IMR-90 (cell line): ENCODE results near the gene PRKAB1. TPM values are rescaled to one million over a fixed set of nuclear protein-coding genes. Genes with fewer than 3 reads are reported as not detected.

ENCODE experiments used
- ATAC-seq: fragments of 200-7000 bp; cut with Tn5 transposase; 2 replicates; pipeline ENCODE4 v1.9.1; 2020; ENCODE audit warnings: low read depth, mild to moderate bottlenecking, moderate library complexity
- BruUV-seq: library from RNA; stranded (reverse); fragments of 400-500 nt; replicated peaks from 2 replicates; lab custom pipeline; 2021; lab: Mats Ljungman, UMichigan
- CTCF ChIA-PET: fragments of 300-600 bp; formaldehyde crosslinking; extraction: SDS; loops from one replicate; lab custom pipeline; 2021; ENCODE audit warnings: antibody characterized with exemption; lab: Yijun Ruan, JAX
- POLR2A ChIA-PET: fragments of 300-600 bp; sonication (Branson Sonifier 250); formaldehyde crosslinking; loops from one replicate; lab custom pipeline; 2022; ENCODE audit warnings: antibody characterized with exemption; ENCODE audit not compliant: unreplicated experiment; lab: Charles Lee
- DNase-seq: peaks from one replicate; pipeline ENCODE4 v3.0.0; 2013
- H2AFZ ChIP-seq: replicated peaks from 2 replicates; pipeline ENCODE3; 2013; ENCODE audit warnings: low read length, mild to moderate bottlenecking; ENCODE audit not compliant: poor library complexity
- H2AK5ac ChIP-seq: 2 replicates; pipeline ENCODE4 v1.6.1; 2013; ENCODE audit warnings: low read depth, low read length, inconsistent platforms
- H2AK9ac ChIP-seq: replicated peaks from 2 replicates; pipeline ENCODE3; 2013; ENCODE audit warnings: mild to moderate bottlenecking, low read depth, low read length, moderate library complexity; ENCODE audit not compliant: poor library complexity
- H2BK120ac ChIP-seq: 2 replicates; pipeline ENCODE4 v1.6.1; 2013; ENCODE audit warnings: low read depth, low read length, inconsistent platforms
- H2BK15ac ChIP-seq: 3 replicates; pipeline ENCODE4 v1.6.1; 2013; ENCODE audit warnings: low read depth, low read length, inconsistent platforms
- H2BK20ac ChIP-seq: 2 replicates; pipeline ENCODE4 v1.6.1; 2013; ENCODE audit warnings: low read depth, mild to moderate bottlenecking, inconsistent platforms, low read length, moderate library complexity
- H2BK5ac ChIP-seq: 2 replicates; pipeline ENCODE4 v1.6.1; 2013; ENCODE audit warnings: mild to moderate bottlenecking, low read depth, low read length, inconsistent platforms; ENCODE audit not compliant: poor library complexity, severe bottlenecking
- H3K14ac ChIP-seq: replicated peaks from 2 replicates; pipeline ENCODE4 v1.6.1; 2013; ENCODE audit warnings: low read depth, low read length, inconsistent platforms
- H3K18ac ChIP-seq: 2 replicates; pipeline ENCODE4 v1.6.1; 2013; ENCODE audit warnings: low read depth, low read length, control low read depth
- H3K23ac ChIP-seq: 2 replicates; pipeline ENCODE4 v1.6.1; 2013; ENCODE audit warnings: low read depth, low read length, inconsistent platforms
- H3K27ac ChIP-seq: 2 replicates; pipeline ENCODE4 v1.5.1; 2013; ENCODE audit warnings: mild to moderate bottlenecking, control low read depth, low read length; ENCODE audit not compliant: insufficient read depth
- H3K27me3 ChIP-seq: 2 replicates; pipeline ENCODE4 v1.6.1; 2013; ENCODE audit warnings: low read length; ENCODE audit not compliant: control insufficient read depth, insufficient read depth
- H3K36me3 ChIP-seq: 2 replicates; pipeline ENCODE4 v1.6.1; 2013; ENCODE audit warnings: low read length, mixed read lengths; ENCODE audit not compliant: control insufficient read depth, insufficient read depth
- H3K4ac ChIP-seq: 2 replicates; pipeline ENCODE4 v1.6.1; 2013; ENCODE audit warnings: low read depth, low read length, inconsistent platforms
- H3K4me1 ChIP-seq: 2 replicates; pipeline ENCODE4 v1.6.1; 2013; ENCODE audit warnings: low read length, mixed read lengths; ENCODE audit not compliant: control insufficient read depth, insufficient read depth
- H3K4me2 ChIP-seq: 2 replicates; pipeline ENCODE4 v1.6.1; 2013; ENCODE audit warnings: low read depth, mild to moderate bottlenecking, control low read depth, low read length, moderate library complexity
- H3K4me3 ChIP-seq: 2 replicates; pipeline ENCODE4 v1.5.1; 2013; ENCODE audit warnings: low read depth, mild to moderate bottlenecking, control low read depth, low read length, moderate library complexity; ENCODE audit not compliant: insufficient read depth
- H3K56ac ChIP-seq: 2 replicates; pipeline ENCODE4 v1.6.1; 2013; ENCODE audit warnings: low read length, inconsistent platforms; ENCODE audit not compliant: insufficient read depth; ENCODE audit errors: extremely low read depth
- H3K79me1 ChIP-seq, 2 experiments: 2 replicates each; pipeline ENCODE4 v1.6.1; 2013; ENCODE audit warnings: low read length in 2 of 2, inconsistent platforms in 1 of 2, low read depth in 1 of 2
- H3K9ac ChIP-seq: 2 replicates; pipeline ENCODE4 v1.6.1; 2013; ENCODE audit warnings: low read depth, low read length, control low read depth
- H3K9me1 ChIP-seq: 2 replicates; pipeline ENCODE4 v1.6.1; 2013; ENCODE audit warnings: low read length, inconsistent platforms; ENCODE audit not compliant: insufficient read depth
- H3K9me3 ChIP-seq: 2 replicates; pipeline ENCODE4 v1.6.1; 2013; ENCODE audit warnings: low read length; ENCODE audit not compliant: control insufficient read depth, insufficient read depth
- H4K20me1 ChIP-seq: 2 replicates; pipeline ENCODE4 v1.6.1; 2013; ENCODE audit warnings: low read length, inconsistent platforms; ENCODE audit not compliant: insufficient read depth
- H4K5ac ChIP-seq: 2 replicates; pipeline ENCODE4 v1.6.1; 2013; ENCODE audit warnings: mild to moderate bottlenecking, low read depth, low read length, control low read depth
- H4K8ac ChIP-seq, 2 experiments: 2 replicates each; pipeline ENCODE4 v1.6.1; 2013; ENCODE audit warnings: low read depth in 2 of 2, low read length in 2 of 2, control low read depth in 1 of 2, inconsistent platforms in 1 of 2
- H4K91ac ChIP-seq: 2 replicates; pipeline ENCODE4 v1.6.1; 2013; ENCODE audit warnings: low read depth, low read length, inconsistent platforms; ENCODE audit not compliant: insufficient read depth
- BHLHE40 ChIP-seq: fragments of 150-350 bp; IDR thresholded peaks from 2 replicates; pipeline ENCODE4 v1.6.1; 2016; ENCODE audit warnings: mild to moderate bottlenecking, low read depth, low read length
- CEBPB ChIP-seq: IDR thresholded peaks from 2 replicates; pipeline ENCODE4 v1.6.1; 2012; ENCODE audit warnings: low read depth, low read length, improper control_type of control experiment
- CHD1 ChIP-seq: IDR thresholded peaks from 2 replicates; pipeline ENCODE4 v1.6.1; 2012; ENCODE audit warnings: low read depth, low read length, improper control_type of control experiment
- MAFK ChIP-seq: IDR thresholded peaks from 2 replicates; pipeline ENCODE4 v1.6.1; 2012; ENCODE audit warnings: low read depth, low read length, improper control_type of control experiment
- MAZ ChIP-seq: IDR thresholded peaks from 2 replicates; pipeline ENCODE4 v1.6.1; 2012; ENCODE audit warnings: low read depth, mild to moderate bottlenecking, low read length, improper control_type of control experiment, moderate library complexity, borderline replicate concordance
- RAD21 ChIP-seq: IDR thresholded peaks from 2 replicates; pipeline ENCODE4 v1.6.1; 2012; ENCODE audit warnings: low read length, improper control_type of control experiment
- RCOR1 ChIP-seq: IDR thresholded peaks from 2 replicates; pipeline ENCODE4 v1.6.1; 2012; ENCODE audit warnings: mild to moderate bottlenecking, low read length, improper control_type of control experiment; ENCODE audit not compliant: insufficient replicate concordance
- USF2 ChIP-seq: fragments of 150-350 bp; IDR thresholded peaks from 2 replicates; pipeline ENCODE4 v1.6.1; 2017; ENCODE audit warnings: mild to moderate bottlenecking, antibody characterized with exemption, low read length, low read depth
- WGBS, 2 experiments: methylation state at CpG; one replicate each; pipeline versions ENCODE4 v1.1.5 to v1.1.7; 2013; ENCODE audit warnings: missing lambda C conversion rate in 2 of 2; ENCODE audit not compliant: insufficient read length in 1 of 2; ENCODE audit errors: extremely low coverage in 2 of 2; 5-methylcytosine and 5-hydroxymethylcytosine counted together
- dilution Hi-C: fragments of 300-500 bp; cut with HindIII; formaldehyde crosslinking; loops from one replicate; pipeline ENCODE4 v1.14.3; 2018; ENCODE audit warnings: low sequenced_read_pairs; ENCODE audit not compliant: unreplicated experiment
- in situ Hi-C: fragments of 300-500 bp; cut with MboI; formaldehyde crosslinking; loops from 3 replicates; pipeline ENCODE4 v1.14.3; 2019; ENCODE audit warnings: low sequenced_read_pairs, inconsistent platforms, mixed read lengths
- intact Hi-C: fragments of 100-400 bp; cut with micrococcal nuclease; formaldehyde crosslinking; loops from 2 replicates; pipeline ENCODE4 v1.10.0; 2022
- microRNA-seq, 2 experiments: library from miRNA; stranded (forward) in 1 of 2; unstranded in 1 of 2; fragments of 10-50 nt in 1 of 2; fragments of <30 nt in 1 of 2; gene quantifications in 1 of 2; microRNA quantifications in 1 of 2; one replicate each; pipeline versions ENCODE3 to v1.1.0; 2013 to 2020; ENCODE audit not compliant: insufficient read depth in 1 of 2, insufficient read length in 1 of 2, unreplicated experiment in 1 of 2
- polyA plus RNA-seq, 3 experiments: library from polyadenylated mRNA; depleted of rRNA; stranded (reverse); fragments of >200 nt; gene quantifications; 2 replicates each; pipeline ENCODE4 v1.2.3, GENCODE V29; 2012; ENCODE audit warnings: low replicate concordance in 1 of 3
- small RNA-seq, 5 experiments: library from RNA; depleted of rRNA; stranded (forward); fragments of <200 nt; gene quantifications; one replicate each; pipeline ENCODE3, GENCODE V24; 2012
- total RNA-seq: library from RNA; depleted of rRNA; stranded (reverse); fragments of >200 nt; gene quantifications from 2 replicates; pipeline ENCODE4 v1.2.3, GENCODE V29; 2012; rRNA removed

Gene PRKAB1
- total and polyA plus RNA-seq, 2 of the 4 experiments (the other 2 are of a cell fraction): 9.7 to 19.3 TPM

- H3K4ac ChIP-seq: no peak overlapping the region
- ChIA-PET POLR2A (no interaction called here), CTCF (no interaction called here)
- H3K14ac ChIP-seq: no peak overlapping the region
- no peak overlapping the region for H3K4me2 ChIP-seq
- dilution Hi-C loops (no loop called here), intact Hi-C loops (no loop called here), in situ Hi-C loops (no loop called here)
- no peak overlapping the region for H2BK5ac ChIP-seq
- no peak overlapping the region for H2BK120ac ChIP-seq
- H4K20me1 ChIP-seq: no peaks in the 10 kb centered on the region
- TF ChIP-seq CEBPB (no peak), USF2 (no peak), MAZ (no peak), MAFK (no peak), CHD1 (no peak), BHLHE40 (no peak), RAD21 (no peak), RCOR1 (no peak)
- no peak overlapping the region for H2AFZ ChIP-seq
- peaks cover 12% of the 10 kb centered on the region for H3K36me3 ChIP-seq
- ATAC-seq: no peak
- no peak overlapping the region; the same call in 1 of the 2 replicates for H2BK20ac ChIP-seq
- H3K9ac ChIP-seq: no peak overlapping the region
- no peaks in the 10 kb centered on the region for H3K79me1 ChIP-seq
- no peak overlapping the region for H3K56ac ChIP-seq
- no TSS peak for BruUV-seq
- H3K9me1 ChIP-seq: no peaks in the 10 kb centered on the region
- 95% methylated on average over 4 of the region's 13 CpGs; no CpG with 5 or more reads in 1 of the 2 experiments for WGBS, 2 experiments
- no peak overlapping the region for H2BK15ac ChIP-seq
- H3K9me3 ChIP-seq: no peaks in the 10 kb centered on the region
- no peak overlapping the region for H4K91ac ChIP-seq
- H4K8ac ChIP-seq: no peak overlapping the region
- H3K27me3 ChIP-seq: no peaks in the 10 kb centered on the region
- H3K27ac ChIP-seq: no peak overlapping the region
- DNase-seq: no peak
- H4K5ac ChIP-seq: no peak overlapping the region
- H3K4me3 ChIP-seq: no peak overlapping the region
- H2AK9ac ChIP-seq: no peak overlapping the region
- no peaks in the 10 kb centered on the region for H3K4me1 ChIP-seq
- no peak overlapping the region for H2AK5ac ChIP-seq
- H3K23ac ChIP-seq: no peak overlapping the region
- no peak overlapping the region for H3K18ac ChIP-seq
Measured at GRCh38 chr12:119730381-119730780, 62.4 kb downstream of the PRKAB1 start.

Small RNAs within 50 kb of the gene (microRNA-seq; reads per million reads assigned to microRNA genes)
- gene MIR1178 (ENCODE audit: unreplicated experiment) (not detected), gene RN7SKP197 (ENCODE audit: insufficient read depth, insufficient read length) (not detected)

Small RNAs within 50 kb of the gene (small RNA-seq; reads per million reads assigned to genes)
- gene RN7SKP197: 0 reads per million in 5 experiments

Other genes starting within 250 kb of the PRKAB1 start
- not detected in 2 replicates for gene TMEM233, start 74.4 kb upstream of the PRKAB1 start, total RNA-seq
- not detected in 2 replicates for gene TMEM233, start 74.4 kb upstream of the PRKAB1 start, polyA plus RNA-seq (2012; rRNA removed)
- gene CIT, start 209.2 kb downstream of the PRKAB1 start, total RNA-seq: 21.0 and 23.1 TPM in 2 replicates
- gene CIT, start 209.2 kb downstream of the PRKAB1 start, polyA plus RNA-seq (2012; rRNA removed): 13.1 and 13.2 TPM in 2 replicates